Neural cell (in vitro differentiated cells): ENCODE data around the gene KLHL17.

Source experiments
- EP300 ChIP-seq: fragments of 450-650 bp; conservative IDR thresholded peaks from 2 replicates; pipeline ENCODE4 v1.6.1; 2014; ENCODE audit warnings: antibody characterized with exemption, mild to moderate bottlenecking, moderate library complexity; ENCODE audit not compliant: poor library complexity, severe bottlenecking
- EZH2 ChIP-seq: fragments of 200-600, 300-800 bp; shearing (Covaris generic), sonication (generic); IDR thresholded peaks from 2 replicates; pipeline ENCODE4 v1.6.1; 2014; ENCODE audit warnings: antibody characterized with exemption, low read length, borderline replicate concordance, mild to moderate bottlenecking; ENCODE audit not compliant: insufficient read depth, poor library complexity, severe bottlenecking
- POLR2AphosphoS5 ChIP-seq: IDR thresholded peaks from 2 replicates; pipeline ENCODE4 v1.6.1; 2012
- RAD21 ChIP-seq: fragments of 450-650 bp; conservative IDR thresholded peaks from 2 replicates; pipeline ENCODE4 v1.6.1; 2014; ENCODE audit warnings: antibody characterized with exemption, mild to moderate bottlenecking, moderate library complexity
- TAF1 ChIP-seq: IDR thresholded peaks from 2 replicates; pipeline ENCODE4 v1.6.1; 2012; ENCODE audit warnings: low read depth
- TF ChIP-seq, protein P1 (sequence below): fragments of 450-650 bp; IDR thresholded peaks from 2 replicates; pipeline ENCODE4 v1.5.1; 2014; ENCODE audit warnings: antibody characterized with exemption, mild to moderate bottlenecking, moderate library complexity; ENCODE audit not compliant: poor library complexity, severe bottlenecking
- TF ChIP-seq, protein P2 (sequence below): IDR thresholded peaks from 2 replicates; pipeline ENCODE4 v1.6.1; 2012; ENCODE audit warnings: borderline replicate concordance

DNA sequence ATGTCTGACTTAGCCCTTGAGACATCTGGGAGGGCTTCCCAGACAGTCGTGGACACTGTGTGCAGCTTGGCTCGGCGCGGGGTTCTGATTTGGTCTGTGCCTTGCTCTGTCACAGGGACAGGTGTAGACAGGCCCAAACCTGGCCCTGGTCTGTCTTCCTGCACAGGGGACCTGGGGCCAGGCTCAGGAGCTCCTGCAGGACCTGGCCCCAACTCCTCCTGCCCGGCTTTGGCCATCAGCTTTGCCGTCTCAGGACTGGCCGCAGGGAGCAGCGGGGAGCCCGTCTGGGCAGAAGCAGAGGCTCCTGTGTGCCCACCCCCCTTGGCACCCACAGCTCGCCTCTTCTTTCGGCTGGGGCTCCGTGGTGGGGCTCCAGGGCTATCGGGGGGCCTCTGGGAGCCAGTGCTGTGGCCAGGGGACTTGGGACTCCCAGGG is 19.8 kb downstream of the KLHL17 start:
- no peak for TF ChIP-seq POLR2AphosphoS5
- TF ChIP-seq, protein P1, sequence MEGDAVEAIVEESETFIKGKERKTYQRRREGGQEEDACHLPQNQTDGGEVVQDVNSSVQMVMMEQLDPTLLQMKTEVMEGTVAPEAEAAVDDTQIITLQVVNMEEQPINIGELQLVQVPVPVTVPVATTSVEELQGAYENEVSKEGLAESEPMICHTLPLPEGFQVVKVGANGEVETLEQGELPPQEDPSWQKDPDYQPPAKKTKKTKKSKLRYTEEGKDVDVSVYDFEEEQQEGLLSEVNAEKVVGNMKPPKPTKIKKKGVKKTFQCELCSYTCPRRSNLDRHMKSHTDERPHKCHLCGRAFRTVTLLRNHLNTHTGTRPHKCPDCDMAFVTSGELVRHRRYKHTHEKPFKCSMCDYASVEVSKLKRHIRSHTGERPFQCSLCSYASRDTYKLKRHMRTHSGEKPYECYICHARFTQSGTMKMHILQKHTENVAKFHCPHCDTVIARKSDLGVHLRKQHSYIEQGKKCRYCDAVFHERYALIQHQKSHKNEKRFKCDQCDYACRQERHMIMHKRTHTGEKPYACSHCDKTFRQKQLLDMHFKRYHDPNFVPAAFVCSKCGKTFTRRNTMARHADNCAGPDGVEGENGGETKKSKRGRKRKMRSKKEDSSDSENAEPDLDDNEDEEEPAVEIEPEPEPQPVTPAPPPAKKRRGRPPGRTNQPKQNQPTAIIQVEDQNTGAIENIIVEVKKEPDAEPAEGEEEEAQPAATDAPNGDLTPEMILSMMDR, result no peak
- no peak for TF ChIP-seq TAF1
- no peak for TF ChIP-seq EP300
- TF ChIP-seq RAD21, result no peak
- TF ChIP-seq EZH2, result no peak
- TF ChIP-seq, protein P2, sequence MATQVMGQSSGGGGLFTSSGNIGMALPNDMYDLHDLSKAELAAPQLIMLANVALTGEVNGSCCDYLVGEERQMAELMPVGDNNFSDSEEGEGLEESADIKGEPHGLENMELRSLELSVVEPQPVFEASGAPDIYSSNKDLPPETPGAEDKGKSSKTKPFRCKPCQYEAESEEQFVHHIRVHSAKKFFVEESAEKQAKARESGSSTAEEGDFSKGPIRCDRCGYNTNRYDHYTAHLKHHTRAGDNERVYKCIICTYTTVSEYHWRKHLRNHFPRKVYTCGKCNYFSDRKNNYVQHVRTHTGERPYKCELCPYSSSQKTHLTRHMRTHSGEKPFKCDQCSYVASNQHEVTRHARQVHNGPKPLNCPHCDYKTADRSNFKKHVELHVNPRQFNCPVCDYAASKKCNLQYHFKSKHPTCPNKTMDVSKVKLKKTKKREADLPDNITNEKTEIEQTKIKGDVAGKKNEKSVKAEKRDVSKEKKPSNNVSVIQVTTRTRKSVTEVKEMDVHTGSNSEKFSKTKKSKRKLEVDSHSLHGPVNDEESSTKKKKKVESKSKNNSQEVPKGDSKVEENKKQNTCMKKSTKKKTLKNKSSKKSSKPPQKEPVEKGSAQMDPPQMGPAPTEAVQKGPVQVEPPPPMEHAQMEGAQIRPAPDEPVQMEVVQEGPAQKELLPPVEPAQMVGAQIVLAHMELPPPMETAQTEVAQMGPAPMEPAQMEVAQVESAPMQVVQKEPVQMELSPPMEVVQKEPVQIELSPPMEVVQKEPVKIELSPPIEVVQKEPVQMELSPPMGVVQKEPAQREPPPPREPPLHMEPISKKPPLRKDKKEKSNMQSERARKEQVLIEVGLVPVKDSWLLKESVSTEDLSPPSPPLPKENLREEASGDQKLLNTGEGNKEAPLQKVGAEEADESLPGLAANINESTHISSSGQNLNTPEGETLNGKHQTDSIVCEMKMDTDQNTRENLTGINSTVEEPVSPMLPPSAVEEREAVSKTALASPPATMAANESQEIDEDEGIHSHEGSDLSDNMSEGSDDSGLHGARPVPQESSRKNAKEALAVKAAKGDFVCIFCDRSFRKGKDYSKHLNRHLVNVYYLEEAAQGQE, result no peak
